ENCODE data around the gene SGSM2. TPM values are rescaled to one million over a fixed set of nuclear protein-coding genes. Genes with fewer than 3 reads are reported as not detected.

SGSM2 gene
- total and polyA plus RNA-seq, 2 of the 13 experiments (the other 11 are each of a cell fraction or from before 2014, with no cell fraction given), result 30.4 to 51.3 TPM

- TF ChIP-seq TAF15 (IDR thresholded peaks at IDR 0.05; ENCODE audit: low read depth, low read length, poor library complexity, severe bottlenecking), result no peak
- 0 out of 2 replicates have a peak, but pooled peaks have one; percentile 10 for TF ChIP-seq TBP (CRISPR knock-in tag; IDR thresholded peaks at IDR 0.05)
- no peak; the same call in 1 of the 2 replicates for TF ChIP-seq ZNF607 (CRISPR knock-in tag; IDR thresholded peaks at IDR 0.05; ENCODE audit: borderline replicate concordance)
- TF ChIP-seq REXO4 (CRISPR knock-in tag; IDR thresholded peaks at IDR 0.05; ENCODE audit: borderline replicate concordance), result no peak
- no peak for TF ChIP-seq REL (CRISPR knock-in tag; conservative IDR thresholded peaks at IDR 0.05)
- no peak; the same call in 1 of the 2 replicates for TF ChIP-seq ZNF710 (CRISPR knock-in tag; IDR thresholded peaks at IDR 0.05; ENCODE audit: borderline replicate concordance)
- no peak for TF ChIP-seq SAFB2 (CRISPR knock-in tag; IDR thresholded peaks at IDR 0.05; ENCODE audit: borderline replicate concordance, low read depth)
- TF ChIP-seq IKZF4 (CRISPR knock-in tag; IDR thresholded peaks at IDR 0.05; ENCODE audit: borderline replicate concordance, low read depth, not compliant biosample characterization), result no peak
- no peak for TF ChIP-seq SMAD9 (CRISPR knock-in tag; IDR thresholded peaks at IDR 0.05)
- peak; percentile 87; the same call in 1 of the 2 replicates for TF ChIP-seq ZNF598 (CRISPR knock-in tag; IDR thresholded peaks at IDR 0.05; ENCODE audit: borderline replicate concordance)
- peak; percentile 84 for TF ChIP-seq ASH2L (IDR thresholded peaks at IDR 0.05; ENCODE audit: insufficient read length, low read depth, low read length)
- TF ChIP-seq SIX1 (CRISPR knock-in tag; IDR thresholded peaks at IDR 0.05; ENCODE audit: borderline replicate concordance), result no peak
- peak; percentile 41; the same call in 1 of the 2 replicates for TF ChIP-seq KAT7 (CRISPR knock-in tag; IDR thresholded peaks at IDR 0.05; ENCODE audit: borderline replicate concordance)
- TF ChIP-seq ZNF615 (CRISPR knock-in tag; IDR thresholded peaks at IDR 0.05; ENCODE audit: borderline replicate concordance), result 0 out of 2 replicates have a peak, but pooled peaks have one; percentile 41
- TF ChIP-seq ARID3A (IDR thresholded peaks at IDR 0.05; ENCODE audit: low read depth, low read length), result no peak
- TF ChIP-seq SSRP1 (CRISPR knock-in tag; IDR thresholded peaks at IDR 0.05), result no peak
- peak; percentile 90 for TF ChIP-seq ZNF580 (CRISPR knock-in tag; IDR thresholded peaks at IDR 0.05; ENCODE audit: borderline replicate concordance, low read depth)
- peak; percentile 53; the same call in 1 of the 2 replicates for TF ChIP-seq IRX3 (CRISPR knock-in tag; IDR thresholded peaks at IDR 0.05; ENCODE audit: borderline replicate concordance, low read depth)
- TF ChIP-seq NCOR1 (IDR thresholded peaks at IDR 0.05; ENCODE audit: borderline replicate concordance, low read length), result no peak
- TF ChIP-seq MXD4 (CRISPR knock-in tag; IDR thresholded peaks at IDR 0.05), result peak; percentile 93
- peak; percentile 93 for TF ChIP-seq SAP130 (CRISPR knock-in tag; IDR thresholded peaks at IDR 0.05; ENCODE audit: low read depth)
- TF ChIP-seq ZNF577 (CRISPR knock-in tag; IDR thresholded peaks at IDR 0.05; ENCODE audit: borderline replicate concordance, low read depth), result no peak
- peak; percentile 64 for TF ChIP-seq E2F5 (CRISPR knock-in tag; conservative IDR thresholded peaks at IDR 0.05)
- TF ChIP-seq HNRNPUL1 (IDR thresholded peaks at IDR 0.05; ENCODE audit: low read depth, low read length), result no peak
- peak; percentile 89 for TF ChIP-seq ZNF329 (CRISPR knock-in tag; IDR thresholded peaks at IDR 0.05; ENCODE audit: low read depth)
Observed at GRCh38 chr17:2336215-2336851, 968 bp upstream of the SGSM2 start, which contains the start of gene TSR1 (continued).

Data from HepG2 (cell line).